Measurements from ENCODE around the gene LGSN. TPM values are rescaled to one million over a fixed set of nuclear protein-coding genes. Genes with fewer than 3 reads are reported as not detected.
"Not testable (repeated sequence)": the region's sequence is repeated elsewhere in the genome, so short reads cannot be mapped to it uniquely, and the experiment has no call there.

The LGSN gene
- total RNA-seq, 2 donors from 2014 or later: 0.37 TPM; not detected in 1

DNA sequence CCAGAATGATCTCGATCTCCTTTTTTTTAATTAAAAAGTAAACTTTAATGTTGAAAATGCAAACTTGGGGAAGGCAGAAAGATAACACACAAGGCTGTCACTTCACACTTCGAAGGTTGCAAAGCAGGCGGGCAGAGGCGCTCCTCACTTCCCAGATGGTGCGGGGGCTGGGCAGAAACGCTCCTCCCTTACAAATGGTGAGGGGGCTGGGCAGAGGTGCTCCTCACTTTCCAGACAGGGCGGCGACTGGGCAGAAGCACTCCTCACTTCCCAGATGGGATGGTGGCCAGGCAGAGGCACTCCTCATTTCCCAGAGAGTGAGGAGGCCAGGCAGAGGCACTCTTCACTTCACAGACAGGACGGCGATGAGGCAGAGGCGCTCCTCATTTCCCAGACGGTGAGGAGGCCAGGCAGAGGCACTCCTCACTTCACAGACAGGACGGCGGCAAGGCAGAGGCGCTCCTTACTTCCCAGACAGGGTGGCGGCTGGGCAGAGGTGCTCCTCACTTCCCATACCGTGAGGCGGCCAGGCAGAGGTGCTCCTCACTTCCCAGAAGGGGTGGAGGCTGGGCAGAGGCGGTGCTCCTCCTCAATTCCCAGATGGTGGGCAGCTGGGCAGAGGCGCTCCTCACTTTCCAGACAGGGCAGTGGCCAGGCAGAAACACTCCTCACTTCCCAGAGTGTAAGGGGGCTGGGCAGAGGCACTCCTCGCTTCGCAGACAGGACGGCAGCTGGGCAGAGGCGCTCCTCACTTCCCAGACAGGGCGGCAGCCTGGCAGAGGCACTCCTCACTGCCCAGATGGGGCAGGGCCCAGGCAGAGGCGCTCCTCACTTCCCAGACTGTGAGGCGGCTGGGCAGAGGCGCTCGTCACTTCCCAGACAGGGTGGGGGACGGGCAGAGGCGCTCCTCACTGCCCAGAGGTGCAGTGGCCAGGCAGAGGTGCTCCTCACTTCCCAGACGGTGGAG is 91.6 kb downstream of the LGSN start:
- not testable (repeated sequence) for H3K36me3 ChIP-seq (ENCODE audit: control insufficient read depth, insufficient read depth, low read length); H3K9me3 ChIP-seq (ENCODE audit: control insufficient read depth, low read length); H3K27ac Mint-ChIP-seq; H3K4me3 ChIP-seq (ENCODE audit: low read length); H3K27me3 Mint-ChIP-seq (ENCODE audit: insufficient read depth); H3K36me3 Mint-ChIP-seq (ENCODE audit: low read depth); H3K4me1 ChIP-seq (ENCODE audit: control insufficient read depth, insufficient read depth, low read length); H3K9ac ChIP-seq (ENCODE audit: extremely low read depth, low read length, poor library complexity, severe bottlenecking); H3K4me1 Mint-ChIP-seq; H3K27ac ChIP-seq (ENCODE audit: low read depth, low read length); H3K4me3 Mint-ChIP-seq; DNase-seq
- WGBS, 2 experiments (ENCODE audit: insufficient coverage in 1 of 2, insufficient read length in 1 of 2): 80 to 87% methylated on average over 3 to 32 of the region's 32 CpGs
- H3K9me3 Mint-ChIP-seq: peaks cover 35% of the 10 kb centered on the region
- peaks cover 11% of the 10 kb centered on the region for H3K27me3 ChIP-seq (ENCODE audit: control insufficient read depth, insufficient read depth, low read length, poor library complexity, severe bottlenecking)

- not testable (repeated sequence) for H3K4me3 Mint-ChIP-seq; H3K36me3 Mint-ChIP-seq (ENCODE audit: low read depth)
- peaks cover 11% of the 10 kb centered on the region for H3K27me3 ChIP-seq (ENCODE audit: control insufficient read depth, insufficient read depth, low read length, poor library complexity, severe bottlenecking)
These were observed 93.8 kb downstream of the LGSN start for GRCh38 chr6:63225987-63226386.

More at GRCh38 chr6:63225987-63226386, 93.8 kb downstream of the LGSN start:
- H3K27ac ChIP-seq (ENCODE audit: low read depth, low read length); H3K27ac Mint-ChIP-seq; H3K4me3 ChIP-seq (ENCODE audit: low read length); H3K36me3 ChIP-seq (ENCODE audit: control insufficient read depth, insufficient read depth, low read length); H3K27me3 Mint-ChIP-seq (ENCODE audit: insufficient read depth); DNase-seq; H3K9me3 ChIP-seq (ENCODE audit: control insufficient read depth, low read length); H3K4me1 ChIP-seq (ENCODE audit: control insufficient read depth, insufficient read depth, low read length); H3K9ac ChIP-seq (ENCODE audit: extremely low read depth, low read length, poor library complexity, severe bottlenecking): not testable (repeated sequence)
- WGBS, 2 experiments (ENCODE audit: insufficient coverage in 1 of 2, insufficient read length in 1 of 2): 73% methylated on average over 4 of the region's 4 CpGs; no CpG with 5 or more reads in 1 of the 2 experiments
- peaks cover 32% of the 10 kb centered on the region for H3K9me3 Mint-ChIP-seq
- peaks cover 16% of the 10 kb centered on the region for H3K4me1 Mint-ChIP-seq

Other genes with a start within 250 kb of the LGSN start
- gene FKBP1C, start 108.5 kb downstream of the LGSN start, total RNA-seq: under 1 TPM; 0.33 to 0.55 TPM